ENCODE measurements around the gene TBX2.

Gene TBX2

DNA sequence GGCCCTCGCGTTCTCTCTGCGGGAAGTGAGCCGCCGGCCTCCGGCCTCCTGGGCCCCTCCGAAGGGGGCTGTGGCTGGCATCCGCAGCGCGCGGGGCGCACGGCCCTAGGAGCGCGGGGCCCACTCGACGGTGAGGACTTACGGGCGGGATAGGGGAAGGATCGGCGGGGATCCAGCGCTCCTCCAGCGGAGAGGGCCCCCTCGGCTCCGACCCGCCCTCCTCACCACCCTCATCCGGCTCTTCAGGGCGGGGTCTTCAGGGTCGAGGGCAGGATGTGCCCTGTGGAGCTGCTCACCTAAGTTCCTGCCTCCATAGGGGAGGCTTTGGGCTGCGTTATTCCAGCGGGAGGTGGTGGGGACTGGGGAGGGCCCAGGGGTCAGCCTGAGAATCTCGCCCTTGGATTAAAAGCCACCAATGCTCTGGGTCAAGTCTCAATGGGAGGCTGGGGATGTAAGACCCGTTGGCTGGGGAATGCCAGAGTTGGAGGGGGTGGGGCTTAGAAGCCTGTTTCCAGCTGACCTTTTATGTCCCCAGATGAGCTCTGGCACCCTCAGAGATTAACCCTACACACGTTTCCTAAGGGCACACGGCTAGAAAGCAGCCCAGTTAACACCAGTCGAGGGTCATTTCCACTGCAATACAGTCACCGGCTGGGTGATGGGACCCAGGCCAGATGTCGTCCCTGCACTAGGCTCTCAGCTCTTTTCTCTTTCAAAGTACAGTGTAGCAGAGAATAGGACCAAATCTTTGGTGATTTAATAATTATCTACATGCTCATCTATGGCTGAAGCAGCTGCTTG, 13.4 kb downstream of the TBX2 start:
- no peak for DNase-seq (ENCODE audit: low read depth)
- TF ChIP-seq, protein P1, sequence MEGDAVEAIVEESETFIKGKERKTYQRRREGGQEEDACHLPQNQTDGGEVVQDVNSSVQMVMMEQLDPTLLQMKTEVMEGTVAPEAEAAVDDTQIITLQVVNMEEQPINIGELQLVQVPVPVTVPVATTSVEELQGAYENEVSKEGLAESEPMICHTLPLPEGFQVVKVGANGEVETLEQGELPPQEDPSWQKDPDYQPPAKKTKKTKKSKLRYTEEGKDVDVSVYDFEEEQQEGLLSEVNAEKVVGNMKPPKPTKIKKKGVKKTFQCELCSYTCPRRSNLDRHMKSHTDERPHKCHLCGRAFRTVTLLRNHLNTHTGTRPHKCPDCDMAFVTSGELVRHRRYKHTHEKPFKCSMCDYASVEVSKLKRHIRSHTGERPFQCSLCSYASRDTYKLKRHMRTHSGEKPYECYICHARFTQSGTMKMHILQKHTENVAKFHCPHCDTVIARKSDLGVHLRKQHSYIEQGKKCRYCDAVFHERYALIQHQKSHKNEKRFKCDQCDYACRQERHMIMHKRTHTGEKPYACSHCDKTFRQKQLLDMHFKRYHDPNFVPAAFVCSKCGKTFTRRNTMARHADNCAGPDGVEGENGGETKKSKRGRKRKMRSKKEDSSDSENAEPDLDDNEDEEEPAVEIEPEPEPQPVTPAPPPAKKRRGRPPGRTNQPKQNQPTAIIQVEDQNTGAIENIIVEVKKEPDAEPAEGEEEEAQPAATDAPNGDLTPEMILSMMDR (conservative IDR thresholded peaks at IDR 0.05; ENCODE audit: low read length) = no peak
- H3K4me3 ChIP-seq (ENCODE audit: low read length) = peak overlapping the region; percentile 67

DNA sequence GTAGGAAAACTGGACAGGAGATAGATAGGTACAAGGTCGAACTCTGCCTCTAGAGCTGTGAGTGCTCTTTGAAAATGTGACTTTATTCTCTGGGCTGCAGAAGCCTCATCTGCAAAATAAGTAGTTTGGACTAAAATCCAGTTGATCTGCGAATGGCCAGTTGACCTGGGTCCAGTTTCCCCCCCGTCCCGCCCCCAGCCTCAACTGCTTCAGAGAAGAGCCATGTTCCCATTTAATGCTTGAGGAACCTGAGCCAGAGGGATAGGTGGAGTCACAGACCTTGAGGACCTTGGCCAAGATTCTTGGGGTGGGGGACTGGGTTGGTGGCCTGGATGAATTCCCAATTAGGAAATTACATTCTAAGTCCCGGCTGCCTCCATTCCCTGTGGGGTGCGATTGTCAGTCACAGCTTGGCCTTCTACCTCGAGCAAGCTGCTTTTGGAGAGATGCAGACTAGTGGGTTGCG, 14.1 kb downstream of the TBX2 start:
- TF ChIP-seq, protein P1 (conservative IDR thresholded peaks at IDR 0.05; ENCODE audit: low read length) = no peak
- H3K4me3 ChIP-seq (ENCODE audit: low read length) = no peak overlapping the region; the same call in 1 of the 2 replicates
- no peak for DNase-seq (ENCODE audit: low read depth)

DNA sequence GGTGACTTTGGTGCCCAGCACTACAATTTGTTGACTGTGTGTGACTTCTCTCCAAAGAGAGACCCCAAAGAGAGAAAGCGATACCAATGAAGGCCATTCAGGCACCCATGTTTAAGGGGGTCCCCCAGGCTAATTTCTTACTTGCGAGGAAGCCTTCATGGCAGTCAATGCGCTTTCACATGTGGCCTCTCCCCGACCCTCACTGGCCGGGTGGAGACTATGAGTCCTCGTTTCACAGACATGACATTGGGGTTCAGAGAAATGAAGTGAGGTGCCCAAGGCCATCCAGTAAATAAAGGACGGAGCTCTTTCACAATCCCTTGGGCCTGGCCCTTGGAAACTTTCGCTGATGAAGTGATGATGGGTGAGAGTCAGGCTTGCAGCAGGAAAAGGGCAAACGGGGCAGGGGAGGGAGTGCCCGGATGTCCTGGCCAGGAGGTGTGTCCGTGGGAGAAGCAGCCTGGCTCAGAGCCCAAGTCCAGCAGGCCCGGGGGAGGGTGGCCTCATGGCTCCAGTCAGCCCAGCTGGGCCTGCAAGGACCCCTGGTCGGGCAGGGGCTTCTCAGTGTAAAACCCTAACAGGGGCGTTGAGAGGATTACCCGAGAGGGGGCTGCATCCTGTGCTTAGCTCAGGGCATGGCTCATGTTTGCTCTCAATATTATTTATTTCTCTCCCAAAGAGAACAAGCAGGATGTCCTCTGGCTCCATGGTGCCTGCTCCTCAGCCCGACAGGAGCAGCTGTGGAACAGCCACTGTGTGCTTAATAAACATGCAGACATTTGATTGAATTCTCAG, 14.7 kb downstream of the TBX2 start:
- H3K4me3 ChIP-seq (ENCODE audit: low read length) = no peak overlapping the region
- TF ChIP-seq, protein P1 (conservative IDR thresholded peaks at IDR 0.05; ENCODE audit: low read length) = no peak
- DNase-seq (ENCODE audit: low read depth) = no peak

DNA sequence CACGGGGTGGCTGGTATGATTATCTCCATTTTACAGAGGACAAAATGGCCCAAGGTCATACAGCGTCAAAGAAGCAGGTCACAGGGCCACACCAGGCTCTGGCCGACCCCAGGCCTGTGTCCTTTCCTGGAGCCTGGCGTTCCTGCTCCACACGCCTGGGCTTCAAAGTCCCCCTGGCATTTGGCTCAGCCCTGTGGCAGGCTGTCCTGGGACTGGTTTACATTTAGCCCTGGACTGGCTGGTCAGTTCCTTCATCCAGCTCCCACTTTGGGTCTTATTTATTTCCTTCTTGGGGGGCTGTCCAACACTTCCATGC, 15.3 kb downstream of the TBX2 start:
- TF ChIP-seq, protein P1 (conservative IDR thresholded peaks at IDR 0.05; ENCODE audit: low read length) = no peak
- no peak for DNase-seq (ENCODE audit: low read depth)
- no peak overlapping the region for H3K4me3 ChIP-seq (ENCODE audit: low read length)

DNA sequence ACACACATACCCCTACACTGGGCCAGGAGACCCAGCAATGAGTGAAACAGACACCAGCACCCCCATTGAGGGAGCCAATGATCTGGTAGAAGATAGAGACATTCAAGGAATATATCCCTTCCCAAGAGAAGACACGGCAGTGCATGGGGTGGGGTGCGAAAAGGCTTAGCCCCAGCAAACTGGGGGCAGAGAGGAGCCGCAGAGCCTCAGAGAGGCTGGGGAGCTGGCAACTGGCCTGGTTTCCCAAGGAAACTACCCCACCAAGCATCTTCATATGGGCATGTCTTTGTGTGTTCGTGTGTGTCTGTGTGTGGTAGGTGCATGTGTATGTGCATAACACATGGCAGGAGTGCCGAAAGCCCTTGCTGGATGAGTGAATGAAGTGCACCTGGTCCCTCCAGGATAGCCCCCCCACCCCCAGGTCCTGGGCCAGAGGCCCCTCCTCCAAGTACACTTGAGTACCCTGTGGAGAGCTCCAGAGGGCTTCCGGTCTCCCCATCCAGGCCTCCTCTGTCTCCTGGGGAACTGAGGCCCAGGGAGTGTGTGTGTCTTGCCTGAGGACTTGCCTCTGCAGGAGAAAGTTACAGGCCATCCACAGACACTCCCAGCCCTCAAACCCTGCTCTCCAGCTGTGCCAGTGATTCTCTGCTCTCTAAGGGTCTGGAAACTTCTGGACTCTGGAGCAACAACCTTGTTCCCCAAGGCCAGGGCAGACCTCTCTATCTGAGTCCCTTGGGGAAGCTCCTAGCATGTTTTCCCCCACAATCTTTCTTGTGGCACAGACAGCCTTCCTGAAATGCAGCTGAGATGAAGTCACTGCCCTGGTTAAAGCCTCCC, 15.9 kb downstream of the TBX2 start:
- TF ChIP-seq, protein P1 (conservative IDR thresholded peaks at IDR 0.05; ENCODE audit: low read length) = no peak
- peak; percentile 49 for DNase-seq (ENCODE audit: low read depth)
- H3K4me3 ChIP-seq (ENCODE audit: low read length) = no peak overlapping the region

DNA sequence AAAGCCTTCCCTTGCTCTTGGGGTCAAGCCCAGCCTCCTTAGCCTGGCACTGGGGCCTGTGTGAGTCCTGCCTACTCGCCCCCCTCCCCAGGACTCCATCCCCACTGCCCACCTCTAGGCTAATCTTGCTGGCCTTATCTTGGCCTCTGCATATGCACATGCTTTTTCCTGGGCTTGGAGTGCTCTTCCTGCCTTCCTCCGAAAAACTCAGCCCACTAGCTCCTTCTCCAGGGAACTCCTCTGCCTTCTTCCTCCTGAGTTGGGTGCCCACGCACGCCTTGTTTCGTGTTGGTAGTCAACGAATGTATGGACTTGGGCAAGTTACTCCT, 16.5 kb downstream of the TBX2 start:
- TF ChIP-seq, protein P1 (conservative IDR thresholded peaks at IDR 0.05; ENCODE audit: low read length) = no peak
- DNase-seq (ENCODE audit: low read depth) = no peak
- no peak overlapping the region for H3K4me3 ChIP-seq (ENCODE audit: low read length)

Measured in AG10803 (cell line).